Prostate gland (tissue), 1 donor: ENCODE results near the gene GPR155.

Experiments
- POLR2A ChIP-seq: fragments of 450-650 bp; IDR thresholded peaks from one replicate; pipeline ENCODE4 v1.6.1; 2016; ENCODE audit warnings: antibody characterized with exemption, mild to moderate bottlenecking
- POLR2AphosphoS5 ChIP-seq: sonication (generic); formaldehyde crosslinking; IDR thresholded peaks from one replicate; pipeline ENCODE4 v1.6.1; 2017; ENCODE audit warnings: antibody characterized with exemption

GRCh38 chr2:174400853-174401252, 86.0 kb downstream of the GPR155 start:
- no peak for TF ChIP-seq POLR2AphosphoS5
- no peak for TF ChIP-seq POLR2A
